Osteoblast (primary cell): Measurements from ENCODE around the gene IL36B. TPM values are rescaled to one million over a fixed set of nuclear protein-coding genes. Genes with fewer than 3 reads are reported as not detected.

ENCODE experiments used
- DNase-seq: peaks from one replicate; pipeline ENCODE4 v3.0.0; 2011; ENCODE audit warnings: low spot score, mixed read lengths; ENCODE audit not compliant: insufficient read length; ENCODE audit errors: missing footprints
- H2AFZ ChIP-seq: 2 replicates; pipeline ENCODE4 v1.6.0; 2011; ENCODE audit warnings: mild to moderate bottlenecking, low read length
- H3K27ac ChIP-seq: 2 replicates; pipeline ENCODE4 v1.5.1; 2011; ENCODE audit warnings: mild to moderate bottlenecking, low read depth, low read length, moderate library complexity
- H3K27me3 ChIP-seq: 2 replicates; pipeline ENCODE4 v1.6.0; 2012; ENCODE audit warnings: mild to moderate bottlenecking, control low read depth, inconsistent platforms, low read length, moderate library complexity; ENCODE audit not compliant: insufficient read depth
- H3K36me3 ChIP-seq: 2 replicates; pipeline ENCODE4 v1.5.1; 2011; ENCODE audit warnings: mild to moderate bottlenecking, low read length, control low read depth, moderate library complexity; ENCODE audit not compliant: insufficient read depth
- H3K4me1 ChIP-seq: 2 replicates; pipeline ENCODE4 v1.5.1; 2011; ENCODE audit warnings: mild to moderate bottlenecking, low read length, control low read depth, moderate library complexity; ENCODE audit not compliant: insufficient read depth
- H3K4me2 ChIP-seq: 2 replicates; pipeline ENCODE4 v1.6.0; 2011; ENCODE audit warnings: mild to moderate bottlenecking, low read length; ENCODE audit not compliant: insufficient read depth
- H3K4me3 ChIP-seq: fragments of 200-600 bp; sonication (generic); 3 replicates; pipeline ENCODE4 v1.5.1; 2012; ENCODE audit warnings: mild to moderate bottlenecking, low read length, inconsistent platforms; ENCODE audit not compliant: insufficient read depth
- H3K79me2 ChIP-seq: 2 replicates; pipeline ENCODE4 v1.6.0; 2012; ENCODE audit warnings: mild to moderate bottlenecking, low read length, control low read depth, inconsistent platforms; ENCODE audit not compliant: insufficient read depth
- H3K9me3 ChIP-seq: 2 replicates; pipeline ENCODE4 v1.5.1; 2011; ENCODE audit warnings: low read depth, low read length, control low read depth
- H4K20me1 ChIP-seq: 2 replicates; pipeline ENCODE4 v1.6.0; 2012; ENCODE audit warnings: mild to moderate bottlenecking, low read length, control low read depth; ENCODE audit not compliant: insufficient read depth
- CTCF ChIP-seq: IDR thresholded peaks from 2 replicates; pipeline ENCODE4 v1.5.1; 2011; ENCODE audit warnings: mild to moderate bottlenecking, low read depth, low read length, moderate library complexity; ENCODE audit errors: extremely low read depth
- total RNA-seq: library from RNA; depleted of rRNA; stranded (reverse); fragments of >200 nt; gene quantifications from 2 replicates; pipeline ENCODE4 v1.2.3, GENCODE V29; 2012

Gene IL36B
- total RNA-seq, 1 donor = not detected

GRCh38 chr2:112996635-112997034, 56.0 kb downstream of the IL36B start:
- Histone ChIP-seq H3K27ac (no peak overlapping the region), H3K79me2 (no peaks in the 10 kb centered on the region), H3K4me1 (no peaks in the 10 kb centered on the region), H3K27me3 (peaks cover 5% of the 10 kb centered on the region), H3K9me3 (peaks cover 2% of the 10 kb centered on the region), H4K20me1 (no peaks in the 10 kb centered on the region), H2AFZ (no peak overlapping the region), H3K4me3 (no peak overlapping the region), H3K36me3 (no peaks in the 10 kb centered on the region), H3K4me2 (no peak overlapping the region)
- no peak for DNase-seq
- TF ChIP-seq CTCF = no peak

- no peak for TF ChIP-seq CTCF
- DNase-seq = no peak
- H3K79me2 ChIP-seq = no peaks in the 10 kb centered on the region
- peaks cover 5% of the 10 kb centered on the region for H3K27me3 ChIP-seq
- no peak overlapping the region for H3K4me3 ChIP-seq
- no peaks in the 10 kb centered on the region for H3K4me1 ChIP-seq
- no peak overlapping the region for H3K27ac ChIP-seq
- H4K20me1 ChIP-seq = no peaks in the 10 kb centered on the region
- no peak overlapping the region for H2AFZ ChIP-seq
- H3K9me3 ChIP-seq = peaks cover 2% of the 10 kb centered on the region
- H3K4me2 ChIP-seq = no peak overlapping the region
- no peaks in the 10 kb centered on the region for H3K36me3 ChIP-seq
Measured at GRCh38 chr2:112995346-112995920, 57.2 kb downstream of the IL36B start.

DNA sequence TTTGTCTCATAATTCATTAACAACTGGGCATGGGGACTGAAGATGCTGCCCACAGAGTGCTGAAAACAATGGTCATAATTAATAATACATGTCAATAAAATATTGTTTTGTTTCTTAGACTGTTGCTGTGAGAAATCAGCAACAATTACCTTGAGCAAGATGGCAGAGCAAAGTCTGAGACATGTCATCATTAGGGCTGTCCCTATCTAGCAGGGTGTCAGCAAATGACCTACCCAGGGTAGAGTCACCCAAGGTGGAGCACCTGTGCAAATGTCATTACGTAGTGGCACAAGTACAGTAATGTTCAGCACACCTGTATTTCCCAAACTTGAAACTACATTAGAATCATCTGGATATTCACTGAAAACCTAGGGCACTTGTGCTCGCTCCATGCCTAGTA, 58.0 kb downstream of the IL36B start:
- TF ChIP-seq CTCF = no peak
- H3K27me3 ChIP-seq = peaks cover 5% of the 10 kb centered on the region

GRCh38 chr2:112993831-112994230, 58.8 kb downstream of the IL36B start:
- DNase-seq = no peak
- TF ChIP-seq CTCF = no peak
- H3K27me3 ChIP-seq = peaks cover 5% of the 10 kb centered on the region

More for the DNA sequence above, 58.0 kb downstream of the IL36B start:
- no peak for DNase-seq
- Histone ChIP-seq H2AFZ (no peak overlapping the region), H3K27ac (no peak overlapping the region), H3K36me3 (no peaks in the 10 kb centered on the region), H3K9me3 (no peaks in the 10 kb centered on the region), H4K20me1 (no peaks in the 10 kb centered on the region), H3K4me2 (no peak overlapping the region), H3K79me2 (no peaks in the 10 kb centered on the region), H3K4me1 (no peaks in the 10 kb centered on the region), H3K4me3 (no peak overlapping the region)

More at GRCh38 chr2:112993831-112994230, 58.8 kb downstream of the IL36B start:
- Histone ChIP-seq H3K4me3 (no peak overlapping the region), H3K9me3 (no peaks in the 10 kb centered on the region), H3K4me1 (no peaks in the 10 kb centered on the region), H3K79me2 (no peaks in the 10 kb centered on the region), H3K4me2 (no peak overlapping the region), H3K36me3 (no peaks in the 10 kb centered on the region), H4K20me1 (no peaks in the 10 kb centered on the region), H2AFZ (no peak overlapping the region), H3K27ac (no peak overlapping the region)
